Stimulated activated CD8-positive, alpha-beta memory T cell treated with anti-CD3 and anti-CD28 coated beads, Interleukin-12 subunit alpha, Interleukin-12 subunit beta, amount 100 ng/mL, for 1 hour (primary cell): ENCODE data around the gene NKD1.

Experiments used
- DNase-seq: peaks from one replicate; pipeline ENCODE4 v3.0.0-alpha.2; 2020; ENCODE audit warnings: low read depth

Gene NKD1

GRCh38 chr16:50651835-50652438, 103.7 kb downstream of the NKD1 start:
- no peak for DNase-seq

- no peak for DNase-seq
Measured at GRCh38 chr16:50652836-50653425, 104.7 kb downstream of the NKD1 start.

GRCh38 chr16:50653633-50654519, 105.7 kb downstream of the NKD1 start:
- DNase-seq, result no peak

- DNase-seq, result no peak
Measured at GRCh38 chr16:50655558-50656055, 107.4 kb downstream of the NKD1 start.

GRCh38 chr16:50657241-50657640, 109.0 kb downstream of the NKD1 start:
- no peak for DNase-seq

- no peak for DNase-seq
Measured at GRCh38 chr16:50659806-50660205, 111.6 kb downstream of the NKD1 start.

GRCh38 chr16:50662306-50662940, 114.2 kb downstream of the NKD1 start:
- no peak for DNase-seq

GRCh38 chr16:50664270-50664669, 116.1 kb downstream of the NKD1 start:
- no peak for DNase-seq

GRCh38 chr16:50665128-50665878, 117.1 kb downstream of the NKD1 start:
- peak; percentile 86 for DNase-seq

- DNase-seq, result no peak
Measured at GRCh38 chr16:50666658-50667496, 118.7 kb downstream of the NKD1 start.

GRCh38 chr16:50667497-50668367, 119.5 kb downstream of the NKD1 start:
- no peak for DNase-seq

- DNase-seq, result no peak
Measured at GRCh38 chr16:50668368-50669008, 120.3 kb downstream of the NKD1 start.

- no peak for DNase-seq
Measured at GRCh38 chr16:50669741-50670140, 121.5 kb downstream of the NKD1 start.

- DNase-seq, result no peak
Measured at GRCh38 chr16:50670476-50670875, 122.3 kb downstream of the NKD1 start.

GRCh38 chr16:50671644-50672260, 123.6 kb downstream of the NKD1 start:
- DNase-seq, result no peak

GRCh38 chr16:50673496-50674275, 125.5 kb downstream of the NKD1 start:
- no peak for DNase-seq

- DNase-seq, result no peak
Measured at GRCh38 chr16:50674831-50675230, 126.6 kb downstream of the NKD1 start.
